ENCODE data around the gene SYNE4. TPM values are rescaled to one million over a fixed set of nuclear protein-coding genes. Genes with fewer than 3 reads are reported as not detected.

The SYNE4 gene
- total and polyA plus RNA-seq, 2 of the 13 experiments (the other 11 are each of a cell fraction or from before 2014, with no cell fraction given): 13.7 to 23.0 TPM

GRCh38 chr19:35975608-35976214 lies 32.9 kb downstream of the SYNE4 start (continued):
- TF ChIP-seq ATF3 (CRISPR knock-in tag; IDR thresholded peaks at IDR 0.05) (peak; percentile 29; the same call in 1 of the 2 replicates), NFAT5 (CRISPR knock-in tag; IDR thresholded peaks at IDR 0.05) (no peak), ZNF747 (CRISPR knock-in tag; IDR thresholded peaks at IDR 0.05; ENCODE audit: borderline replicate concordance) (0 out of 2 replicates have a peak, but pooled peaks have one; percentile 39), SALL1 (CRISPR knock-in tag; IDR thresholded peaks at IDR 0.05) (peak; percentile 53), SNAI1 (CRISPR knock-in tag; IDR thresholded peaks at IDR 0.05; ENCODE audit: borderline replicate concordance) (no peak), SRY (CRISPR knock-in tag; IDR thresholded peaks at IDR 0.05) (peak; percentile 77; the same call in 1 of the 2 replicates), E2F5 (CRISPR knock-in tag; conservative IDR thresholded peaks at IDR 0.05) (no peak), KLF6 (CRISPR knock-in tag; IDR thresholded peaks at IDR 0.05) (0 out of 2 replicates have a peak, but pooled peaks have one; percentile 51), DNMT3B (CRISPR knock-in tag; conservative IDR thresholded peaks at IDR 0.05) (peak; percentile 59; the same call in 1 of the 2 replicates), REST (IDR thresholded peaks at IDR 0.05; ENCODE audit: borderline replicate concordance in 1 of 2, low read depth in 1 of 2, low read length in 2 of 2) (peak; percentile 94 to 98), TEF (CRISPR knock-in tag; IDR thresholded peaks at IDR 0.05) (0 out of 2 replicates have a peak, but pooled peaks have one; percentile 26), HBP1 (CRISPR knock-in tag; IDR thresholded peaks at IDR 0.05; ENCODE audit: low read depth) (0 out of 2 replicates have a peak, but pooled peaks have one; percentile 45), ZNF580 (CRISPR knock-in tag; IDR thresholded peaks at IDR 0.05; ENCODE audit: borderline replicate concordance, low read depth) (0 out of 2 replicates have a peak, but pooled peaks have one; percentile 26)

Measured in HepG2 (cell line).